SH-SY5Y (cell line): ENCODE results near the gene NARS2.

Experiments used
- GATA2 ChIP-seq: IDR thresholded peaks from 2 replicates; pipeline ENCODE4 v1.6.1; 2011; ENCODE audit warnings: mild to moderate bottlenecking, low read depth, low read length
- GATA3 ChIP-seq: IDR thresholded peaks from 2 replicates; pipeline ENCODE4 v1.6.1; 2011; ENCODE audit warnings: low read depth, mild to moderate bottlenecking, low read length, moderate library complexity

DNA sequence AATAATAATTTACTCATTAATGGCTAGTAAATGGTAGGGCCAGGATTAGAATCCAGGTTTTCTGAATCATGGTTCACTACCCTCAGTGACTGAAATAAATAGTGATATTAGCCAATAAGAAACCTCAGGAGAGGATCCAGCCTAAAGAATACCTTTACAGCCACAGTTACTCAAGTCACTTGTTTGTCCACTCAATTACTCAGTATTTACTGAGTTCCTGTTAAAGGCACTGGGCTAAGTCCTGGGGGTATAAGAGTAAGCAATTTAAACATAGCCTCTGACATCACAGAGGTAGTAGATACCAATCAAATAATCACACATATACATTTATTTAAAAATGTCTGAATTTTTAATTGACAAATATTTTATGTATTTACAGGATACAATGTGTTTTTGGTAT lies 100.2 kb downstream of the NARS2 start:
- TF ChIP-seq GATA2 = no peak
- TF ChIP-seq GATA3 = no peak
